ENCODE results near the gene DOCK9.

DOCK9 gene

GRCh38 chr13:98996046-98996445 is 18.2 kb upstream of the DOCK9 start:
- H3K4me3 ChIP-seq (ENCODE audit: low read length), result no peak overlapping the region
- H3K27me3 ChIP-seq (ENCODE audit: control insufficient read depth, insufficient read depth, low read length), result no peaks in the 10 kb centered on the region
- no peaks in the 10 kb centered on the region for H3K36me3 ChIP-seq (ENCODE audit: control insufficient read depth, insufficient read depth, low read length)
- H3K27ac ChIP-seq (ENCODE audit: low read depth, low read length), result no peak overlapping the region
- H3K4me1 ChIP-seq (ENCODE audit: control insufficient read depth, insufficient read depth, low read length), result peaks cover 15% of the 10 kb centered on the region
- H3K9ac ChIP-seq (ENCODE audit: low read length), result no peak overlapping the region

- no peak overlapping the region for H3K27ac ChIP-seq (ENCODE audit: low read depth, low read length)
- no peaks in the 10 kb centered on the region for H3K27me3 ChIP-seq (ENCODE audit: control insufficient read depth, insufficient read depth, low read length)
- H3K4me3 ChIP-seq (ENCODE audit: low read length), result no peak overlapping the region
- no peak overlapping the region for H3K9ac ChIP-seq (ENCODE audit: low read length)
- H3K36me3 ChIP-seq (ENCODE audit: control insufficient read depth, insufficient read depth, low read length), result no peaks in the 10 kb centered on the region
- peaks cover 15% of the 10 kb centered on the region for H3K4me1 ChIP-seq (ENCODE audit: control insufficient read depth, insufficient read depth, low read length)
Observed at GRCh38 chr13:98994896-98995295, 17.0 kb upstream of the DOCK9 start.

GRCh38 chr13:98994080-98994479 is 16.2 kb upstream of the DOCK9 start:
- H3K4me1 ChIP-seq (ENCODE audit: control insufficient read depth, insufficient read depth, low read length), result peaks cover 11% of the 10 kb centered on the region
- no peak overlapping the region for H3K27ac ChIP-seq (ENCODE audit: low read depth, low read length)
- H3K27me3 ChIP-seq (ENCODE audit: control insufficient read depth, insufficient read depth, low read length), result no peaks in the 10 kb centered on the region
- H3K4me3 ChIP-seq (ENCODE audit: low read length), result no peak overlapping the region
- no peak overlapping the region for H3K9ac ChIP-seq (ENCODE audit: low read length)
- no peaks in the 10 kb centered on the region for H3K36me3 ChIP-seq (ENCODE audit: control insufficient read depth, insufficient read depth, low read length)

GRCh38 chr13:98992355-98992754 is 14.5 kb upstream of the DOCK9 start:
- no peak overlapping the region for H3K9ac ChIP-seq (ENCODE audit: low read length)
- H3K36me3 ChIP-seq (ENCODE audit: control insufficient read depth, insufficient read depth, low read length), result no peaks in the 10 kb centered on the region
- H3K4me3 ChIP-seq (ENCODE audit: low read length), result no peak overlapping the region
- H3K27ac ChIP-seq (ENCODE audit: low read depth, low read length), result no peak overlapping the region
- no peaks in the 10 kb centered on the region for H3K27me3 ChIP-seq (ENCODE audit: control insufficient read depth, insufficient read depth, low read length)
- no peaks in the 10 kb centered on the region for H3K4me1 ChIP-seq (ENCODE audit: control insufficient read depth, insufficient read depth, low read length)

- Histone ChIP-seq H3K27me3 (ENCODE audit: control insufficient read depth, insufficient read depth, low read length) (no peaks in the 10 kb centered on the region), H3K4me1 (ENCODE audit: control insufficient read depth, insufficient read depth, low read length) (no peaks in the 10 kb centered on the region), H3K36me3 (ENCODE audit: control insufficient read depth, insufficient read depth, low read length) (no peaks in the 10 kb centered on the region), H3K4me3 (ENCODE audit: low read length) (no peak overlapping the region), H3K27ac (ENCODE audit: low read depth, low read length) (no peak overlapping the region), H3K9ac (ENCODE audit: low read length) (no peak overlapping the region)
Observed at GRCh38 chr13:98990701-98991100, 12.8 kb upstream of the DOCK9 start.

- no peaks in the 10 kb centered on the region for H3K4me1 ChIP-seq (ENCODE audit: control insufficient read depth, insufficient read depth, low read length)
- H3K36me3 ChIP-seq (ENCODE audit: control insufficient read depth, insufficient read depth, low read length), result no peaks in the 10 kb centered on the region
- H3K4me3 ChIP-seq (ENCODE audit: low read length), result no peak overlapping the region
- H3K27ac ChIP-seq (ENCODE audit: low read depth, low read length), result no peak overlapping the region
- no peaks in the 10 kb centered on the region for H3K27me3 ChIP-seq (ENCODE audit: control insufficient read depth, insufficient read depth, low read length)
- no peak overlapping the region for H3K9ac ChIP-seq (ENCODE audit: low read length)
Observed at GRCh38 chr13:98989469-98990235, 11.8 kb upstream of the DOCK9 start.

GRCh38 chr13:98988780-98989179 is 10.9 kb upstream of the DOCK9 start:
- Histone ChIP-seq H3K4me1 (ENCODE audit: control insufficient read depth, insufficient read depth, low read length) (no peaks in the 10 kb centered on the region), H3K27ac (ENCODE audit: low read depth, low read length) (no peak overlapping the region), H3K36me3 (ENCODE audit: control insufficient read depth, insufficient read depth, low read length) (no peaks in the 10 kb centered on the region), H3K27me3 (ENCODE audit: control insufficient read depth, insufficient read depth, low read length) (no peaks in the 10 kb centered on the region), H3K4me3 (ENCODE audit: low read length) (no peak overlapping the region), H3K9ac (ENCODE audit: low read length) (no peak overlapping the region)

- Histone ChIP-seq H3K27me3 (ENCODE audit: control insufficient read depth, insufficient read depth, low read length) (no peaks in the 10 kb centered on the region), H3K36me3 (ENCODE audit: control insufficient read depth, insufficient read depth, low read length) (no peaks in the 10 kb centered on the region), H3K27ac (ENCODE audit: low read depth, low read length) (no peak overlapping the region)
Observed at GRCh38 chr13:98988277-98988676, 10.4 kb upstream of the DOCK9 start.

GRCh38 chr13:98987275-98987674 is 9.4 kb upstream of the DOCK9 start:
- Histone ChIP-seq H3K36me3 (ENCODE audit: control insufficient read depth, insufficient read depth, low read length) (no peaks in the 10 kb centered on the region), H3K27me3 (ENCODE audit: control insufficient read depth, insufficient read depth, low read length) (no peaks in the 10 kb centered on the region), H3K27ac (ENCODE audit: low read depth, low read length) (no peak overlapping the region), H3K4me3 (ENCODE audit: low read length) (no peak overlapping the region), H3K4me1 (ENCODE audit: control insufficient read depth, insufficient read depth, low read length) (no peaks in the 10 kb centered on the region), H3K9ac (ENCODE audit: low read length) (no peak overlapping the region)

More at GRCh38 chr13:98988277-98988676, 10.4 kb upstream of the DOCK9 start:
- Histone ChIP-seq H3K4me3 (ENCODE audit: low read length) (no peak overlapping the region), H3K9ac (ENCODE audit: low read length) (no peak overlapping the region), H3K4me1 (ENCODE audit: control insufficient read depth, insufficient read depth, low read length) (no peaks in the 10 kb centered on the region)

- Histone ChIP-seq H3K36me3 (ENCODE audit: control insufficient read depth, insufficient read depth, low read length) (no peaks in the 10 kb centered on the region), H3K9ac (ENCODE audit: low read length) (no peak overlapping the region), H3K27ac (ENCODE audit: low read depth, low read length) (no peak overlapping the region), H3K27me3 (ENCODE audit: control insufficient read depth, insufficient read depth, low read length) (no peaks in the 10 kb centered on the region), H3K4me1 (ENCODE audit: control insufficient read depth, insufficient read depth, low read length) (no peaks in the 10 kb centered on the region), H3K4me3 (ENCODE audit: low read length) (no peak overlapping the region)
Observed at GRCh38 chr13:98986226-98986846, 8.5 kb upstream of the DOCK9 start.

GRCh38 chr13:98985591-98985990 is 7.7 kb upstream of the DOCK9 start:
- Histone ChIP-seq H3K4me3 (ENCODE audit: low read length) (no peak overlapping the region), H3K36me3 (ENCODE audit: control insufficient read depth, insufficient read depth, low read length) (no peaks in the 10 kb centered on the region), H3K9ac (ENCODE audit: low read length) (no peak overlapping the region), H3K27me3 (ENCODE audit: control insufficient read depth, insufficient read depth, low read length) (no peaks in the 10 kb centered on the region), H3K4me1 (ENCODE audit: control insufficient read depth, insufficient read depth, low read length) (no peaks in the 10 kb centered on the region), H3K27ac (ENCODE audit: low read depth, low read length) (no peak overlapping the region)

GRCh38 chr13:98984983-98985382 is 7.1 kb upstream of the DOCK9 start:
- H3K9ac ChIP-seq (ENCODE audit: low read length), result no peak overlapping the region
- H3K27ac ChIP-seq (ENCODE audit: low read depth, low read length), result no peak overlapping the region
- no peaks in the 10 kb centered on the region for H3K36me3 ChIP-seq (ENCODE audit: control insufficient read depth, insufficient read depth, low read length)
- no peaks in the 10 kb centered on the region for H3K27me3 ChIP-seq (ENCODE audit: control insufficient read depth, insufficient read depth, low read length)
- peaks cover 4% of the 10 kb centered on the region for H3K4me1 ChIP-seq (ENCODE audit: control insufficient read depth, insufficient read depth, low read length)
- no peak overlapping the region for H3K4me3 ChIP-seq (ENCODE audit: low read length)

- Histone ChIP-seq H3K9ac (ENCODE audit: low read length) (no peak overlapping the region), H3K36me3 (ENCODE audit: control insufficient read depth, insufficient read depth, low read length) (no peaks in the 10 kb centered on the region), H3K4me3 (ENCODE audit: low read length) (no peak overlapping the region), H3K27me3 (ENCODE audit: control insufficient read depth, insufficient read depth, low read length) (no peaks in the 10 kb centered on the region), H3K27ac (ENCODE audit: low read depth, low read length) (no peak overlapping the region), H3K4me1 (ENCODE audit: control insufficient read depth, insufficient read depth, low read length) (peaks cover 9% of the 10 kb centered on the region)
Observed at GRCh38 chr13:98984118-98984517, 6.3 kb upstream of the DOCK9 start.

Measured in rectal smooth muscle tissue (tissue), 1 donor.